ENCODE measurements around the gene CAB39.

The CAB39 gene

DNA sequence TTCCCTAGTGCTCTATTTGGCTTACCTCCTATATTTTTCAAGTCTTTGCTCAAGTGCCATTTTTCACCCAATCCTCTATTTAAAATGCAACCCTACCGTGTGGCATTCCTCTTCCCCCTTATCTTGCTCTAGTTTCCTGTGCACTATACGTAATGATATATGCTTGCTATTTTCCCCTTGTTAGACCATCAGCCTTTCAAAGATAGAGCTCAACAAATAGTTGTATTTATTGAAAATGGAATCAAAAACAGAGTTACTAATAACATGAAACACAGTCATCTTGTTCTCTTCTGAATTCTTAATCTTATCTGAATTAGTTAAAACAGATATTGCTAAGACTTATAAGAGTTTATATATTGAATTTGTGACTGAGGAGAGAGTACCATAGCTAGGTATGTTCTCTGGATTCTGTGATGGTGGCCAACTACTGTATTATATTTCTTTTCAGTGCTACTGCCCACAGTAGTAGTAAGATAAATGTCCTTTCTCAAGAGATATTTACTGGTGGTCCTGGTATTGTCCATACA, 55.3 kb downstream of the CAB39 start:
- DNase-seq (no peak), ATAC-seq (ENCODE audit: insufficient read depth, low read depth) (no peak)
- Histone ChIP-seq H2AFZ (ENCODE audit: low read depth, low read length) (no peak overlapping the region), H3K9ac (ENCODE audit: low read depth, low read length) (no peak overlapping the region), H4K20me1 (ENCODE audit: insufficient read depth, low read length) (no peaks in the 10 kb centered on the region), H3K4me1 (ENCODE audit: insufficient read depth, low read length) (no peaks in the 10 kb centered on the region), H3K27ac (ENCODE audit: low read length) (no peak overlapping the region), H3K9me3 (ENCODE audit: insufficient read depth, low read length, severe bottlenecking) (no peaks in the 10 kb centered on the region), H3K36me3 (ENCODE audit: insufficient read depth, low read length) (peaks cover 21% of the 10 kb centered on the region), H3K27me3 (ENCODE audit: insufficient read depth, low read length, poor library complexity) (no peaks in the 10 kb centered on the region), H3K4me2 (ENCODE audit: insufficient read depth, low read length) (no peak overlapping the region), H3K79me2 (ENCODE audit: insufficient read depth, low read length) (peaks cover 2% of the 10 kb centered on the region), H3K4me3 (ENCODE audit: low read depth in 1 of 2, low read length in 2 of 2) (no peak overlapping the region)
- TF ChIP-seq EZH2 (IDR thresholded peaks at IDR 0.05; ENCODE audit: borderline replicate concordance, low read depth, low read length, severe bottlenecking): no peak
- TF ChIP-seq, protein P1, sequence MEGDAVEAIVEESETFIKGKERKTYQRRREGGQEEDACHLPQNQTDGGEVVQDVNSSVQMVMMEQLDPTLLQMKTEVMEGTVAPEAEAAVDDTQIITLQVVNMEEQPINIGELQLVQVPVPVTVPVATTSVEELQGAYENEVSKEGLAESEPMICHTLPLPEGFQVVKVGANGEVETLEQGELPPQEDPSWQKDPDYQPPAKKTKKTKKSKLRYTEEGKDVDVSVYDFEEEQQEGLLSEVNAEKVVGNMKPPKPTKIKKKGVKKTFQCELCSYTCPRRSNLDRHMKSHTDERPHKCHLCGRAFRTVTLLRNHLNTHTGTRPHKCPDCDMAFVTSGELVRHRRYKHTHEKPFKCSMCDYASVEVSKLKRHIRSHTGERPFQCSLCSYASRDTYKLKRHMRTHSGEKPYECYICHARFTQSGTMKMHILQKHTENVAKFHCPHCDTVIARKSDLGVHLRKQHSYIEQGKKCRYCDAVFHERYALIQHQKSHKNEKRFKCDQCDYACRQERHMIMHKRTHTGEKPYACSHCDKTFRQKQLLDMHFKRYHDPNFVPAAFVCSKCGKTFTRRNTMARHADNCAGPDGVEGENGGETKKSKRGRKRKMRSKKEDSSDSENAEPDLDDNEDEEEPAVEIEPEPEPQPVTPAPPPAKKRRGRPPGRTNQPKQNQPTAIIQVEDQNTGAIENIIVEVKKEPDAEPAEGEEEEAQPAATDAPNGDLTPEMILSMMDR (IDR thresholded peaks at IDR 0.05; ENCODE audit: borderline replicate concordance, extremely low read depth, low read length, poor library complexity, severe bottlenecking): no peak

DNA sequence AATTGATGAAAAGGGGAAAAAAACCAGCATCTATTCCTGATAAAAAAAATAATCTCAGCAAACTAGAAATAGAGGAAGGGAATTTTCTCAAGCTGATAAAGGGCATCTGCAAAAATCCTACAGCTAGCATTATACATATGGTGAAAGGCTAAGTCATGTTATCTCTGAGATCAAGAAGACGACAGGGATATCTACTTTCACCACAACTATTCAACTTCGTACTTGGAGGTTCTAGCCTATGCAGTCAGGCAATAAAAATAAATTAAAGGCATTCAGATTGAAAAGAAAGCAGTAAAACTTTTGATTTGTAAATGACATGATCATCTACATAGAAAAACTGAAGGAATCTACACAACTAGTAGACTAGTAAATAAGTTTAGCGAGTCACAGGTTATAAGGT, 58.2 kb downstream of the CAB39 start:
- Histone ChIP-seq H3K9ac (ENCODE audit: low read depth, low read length) (no peak overlapping the region), H3K27ac (ENCODE audit: low read length) (no peak overlapping the region), H3K9me3 (ENCODE audit: insufficient read depth, low read length, severe bottlenecking) (no peaks in the 10 kb centered on the region), H3K4me2 (ENCODE audit: insufficient read depth, low read length) (no peak overlapping the region), H3K36me3 (ENCODE audit: insufficient read depth, low read length) (peaks cover 19% of the 10 kb centered on the region), H3K79me2 (ENCODE audit: insufficient read depth, low read length) (peaks cover 17% of the 10 kb centered on the region), H2AFZ (ENCODE audit: low read depth, low read length) (no peak overlapping the region), H3K27me3 (ENCODE audit: insufficient read depth, low read length, poor library complexity) (no peaks in the 10 kb centered on the region), H4K20me1 (ENCODE audit: insufficient read depth, low read length) (no peaks in the 10 kb centered on the region), H3K4me3 (ENCODE audit: low read depth in 1 of 2, low read length in 2 of 2) (no peak overlapping the region), H3K4me1 (ENCODE audit: insufficient read depth, low read length) (no peaks in the 10 kb centered on the region)
- no peak for DNase-seq
- ATAC-seq (ENCODE audit: insufficient read depth, low read depth): no peak
- no peak for TF ChIP-seq EZH2 (IDR thresholded peaks at IDR 0.05; ENCODE audit: borderline replicate concordance, low read depth, low read length, severe bottlenecking)
- TF ChIP-seq, protein P1 (IDR thresholded peaks at IDR 0.05; ENCODE audit: borderline replicate concordance, extremely low read depth, low read length, poor library complexity, severe bottlenecking): no peak

DNA sequence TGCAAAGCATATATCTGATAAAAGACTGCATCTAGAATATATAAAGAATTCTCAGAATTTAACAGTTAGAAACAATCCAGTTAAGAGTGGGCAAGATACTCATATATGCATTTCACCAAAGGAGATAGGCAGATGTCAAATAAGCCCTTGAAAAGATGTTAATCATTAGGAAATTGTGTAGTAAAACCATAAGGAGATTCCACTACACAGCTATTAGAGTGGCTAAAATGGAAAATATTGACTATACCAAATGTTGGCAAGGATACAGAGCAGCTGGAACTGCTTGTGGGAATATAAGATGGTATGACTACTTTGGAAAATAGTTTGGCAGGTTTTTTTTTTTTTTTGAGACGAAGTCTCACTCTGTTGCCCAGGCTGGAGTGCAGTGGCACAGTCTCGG, 59.5 kb downstream of the CAB39 start:
- no peak overlapping the region for H2AFZ ChIP-seq (ENCODE audit: low read depth, low read length)
- H3K4me1 ChIP-seq (ENCODE audit: insufficient read depth, low read length): no peaks in the 10 kb centered on the region
- TF ChIP-seq EZH2 (IDR thresholded peaks at IDR 0.05; ENCODE audit: borderline replicate concordance, low read depth, low read length, severe bottlenecking): no peak
- TF ChIP-seq, protein P1 (IDR thresholded peaks at IDR 0.05; ENCODE audit: borderline replicate concordance, extremely low read depth, low read length, poor library complexity, severe bottlenecking): no peak
- no peak overlapping the region for H3K27ac ChIP-seq (ENCODE audit: low read length)
- no peak overlapping the region for H3K4me2 ChIP-seq (ENCODE audit: insufficient read depth, low read length)
- no peaks in the 10 kb centered on the region for H3K9me3 ChIP-seq (ENCODE audit: insufficient read depth, low read length, severe bottlenecking)
- H3K27me3 ChIP-seq (ENCODE audit: insufficient read depth, low read length, poor library complexity): no peaks in the 10 kb centered on the region
- DNase-seq (no peak), ATAC-seq (ENCODE audit: insufficient read depth, low read depth) (no peak)
- no peak overlapping the region for H3K9ac ChIP-seq (ENCODE audit: low read depth, low read length)
- H3K79me2 ChIP-seq (ENCODE audit: insufficient read depth, low read length): peaks cover 24% of the 10 kb centered on the region
- H3K36me3 ChIP-seq (ENCODE audit: insufficient read depth, low read length): peaks cover 13% of the 10 kb centered on the region; the same call in 1 of the 2 replicates
- H4K20me1 ChIP-seq (ENCODE audit: insufficient read depth, low read length): no peaks in the 10 kb centered on the region
- no peak overlapping the region for H3K4me3 ChIP-seq (ENCODE audit: low read depth in 1 of 2, low read length in 2 of 2)
